ENCODE results near the gene SLC9A7. TPM values are rescaled to one million over a fixed set of nuclear protein-coding genes. Genes with fewer than 3 reads are reported as not detected.

Gene SLC9A7
- total RNA-seq, 1 experiment from 2014 or later = 74.3 TPM

GRCh38 chrX:46690818-46691217, 68.1 kb downstream of the SLC9A7 start:
- DNase-seq = no peak
- no peak overlapping the region for H2AFZ ChIP-seq (ENCODE audit: low read length)
- H3K4me3 ChIP-seq (ENCODE audit: low read length) = no peak overlapping the region
- ATAC-seq = no peak
- POLR2A ChIA-PET (ENCODE audit: unreplicated experiment) = no interaction called here
- 0 out of 2 replicates have a peak, but pooled peaks cover 8% of the 10 kb centered on the region for H4K20me1 ChIP-seq (ENCODE audit: low read length)
- CTCF ChIA-PET = no interaction called here
- H3K9ac ChIP-seq (ENCODE audit: low read length) = no peak overlapping the region
- H3K36me3 ChIP-seq (ENCODE audit: low read depth, low read length) = 0 out of 2 replicates have a peak, but pooled peaks cover 2% of the 10 kb centered on the region
- H3K9me2 ChIP-seq (replicated peaks; ENCODE audit: low read length) = no peaks in the 10 kb centered on the region
- no peaks in the 10 kb centered on the region for H3F3A ChIP-seq (ENCODE audit: low read length, unreplicated experiment)
- no peak for TF ChIP-seq CTCF (conservative IDR thresholded peaks at IDR 0.05; ENCODE audit: low read depth, low read length)
- BruUV-seq (replicated peaks) = no TSS peak
- H3K79me2 ChIP-seq (ENCODE audit: low read length) = peaks cover 67% of the 10 kb centered on the region
- intact Hi-C loops (cut with micrococcal nuclease) = no loop called here
- peaks cover 10% of the 10 kb centered on the region; the same call in 1 of the 2 replicates for H3K4me1 ChIP-seq (ENCODE audit: insufficient read depth, low read length)
- H3K9me3 ChIP-seq (ENCODE audit: low read length) = no peaks in the 10 kb centered on the region
- no peaks in the 10 kb centered on the region for H3K27me3 ChIP-seq (ENCODE audit: low read length)
- no peak overlapping the region for H3K27ac ChIP-seq (ENCODE audit: low read length)
- H3K4me2 ChIP-seq (ENCODE audit: low read length) = no peak overlapping the region

GRCh38 chrX:46687619-46688018, 71.3 kb downstream of the SLC9A7 start:
- no peaks in the 10 kb centered on the region for H3K9me3 ChIP-seq (ENCODE audit: low read length)
- no peak for TF ChIP-seq EZH2phosphoT487 (IDR thresholded peaks at IDR 0.05; ENCODE audit: borderline replicate concordance, low read length)
- no peak for TF ChIP-seq CTCF (conservative IDR thresholded peaks at IDR 0.05; ENCODE audit: low read depth, low read length)
- TF ChIP-seq EZH2 (IDR thresholded peaks at IDR 0.05; ENCODE audit: low read length, unreplicated experiment) = no peak
- no peaks in the 10 kb centered on the region for H3F3A ChIP-seq (ENCODE audit: low read length, unreplicated experiment)
- H3K27ac ChIP-seq (ENCODE audit: low read length) = peak overlapping the region; percentile 3; the same call in 1 of the 2 replicates
- intact Hi-C loops (cut with micrococcal nuclease) = loop anchor here (5.0 to 10.0 kb wide), 3 partner anchors 67 to 130 kb away; partner anchors contain the start of genes CHST7 and SLC9A7
- ATAC-seq = no peak
- no TSS peak for BruUV-seq (replicated peaks)
- no peak overlapping the region for H3K4me3 ChIP-seq (ENCODE audit: low read length)
- H3K4me1 ChIP-seq (ENCODE audit: insufficient read depth, low read length) = peaks cover 10% of the 10 kb centered on the region; the same call in 1 of the 2 replicates
- H2AFZ ChIP-seq (ENCODE audit: low read length) = no peak overlapping the region
- POLR2A ChIA-PET (ENCODE audit: unreplicated experiment) = no interaction called here
- H3K27me3 ChIP-seq (ENCODE audit: low read length) = no peaks in the 10 kb centered on the region
- DNase-seq = peak; percentile 38
- peaks cover 60% of the 10 kb centered on the region for H3K79me2 ChIP-seq (ENCODE audit: low read length)
- H3K9me2 ChIP-seq (replicated peaks; ENCODE audit: low read length) = no peaks in the 10 kb centered on the region
- CTCF ChIA-PET = no interaction called here
- H3K36me3 ChIP-seq (ENCODE audit: low read depth, low read length) = 0 out of 2 replicates have a peak, but pooled peaks cover 2% of the 10 kb centered on the region
- H3K9ac ChIP-seq (ENCODE audit: low read length) = no peak overlapping the region
- 0 out of 2 replicates have a peak, but pooled peaks cover 4% of the 10 kb centered on the region for H4K20me1 ChIP-seq (ENCODE audit: low read length)
- H3K4me2 ChIP-seq (ENCODE audit: low read length) = peak overlapping the region; percentile 28; the same call in 1 of the 2 replicates

- Histone ChIP-seq H2AFZ (ENCODE audit: low read length) (no peak overlapping the region), H3K9me2 (replicated peaks; ENCODE audit: low read length) (no peaks in the 10 kb centered on the region), H3K79me2 (ENCODE audit: low read length) (peaks cover 58% of the 10 kb centered on the region), H3K9me3 (ENCODE audit: low read length) (no peaks in the 10 kb centered on the region), H3K36me3 (ENCODE audit: low read depth, low read length) (peaks cover 8% of the 10 kb centered on the region), H3F3A (ENCODE audit: low read length, unreplicated experiment) (no peaks in the 10 kb centered on the region), H3K4me2 (ENCODE audit: low read length) (no peak overlapping the region), H3K27ac (ENCODE audit: low read length) (no peak overlapping the region), H3K4me3 (ENCODE audit: low read length) (no peak overlapping the region), H3K27me3 (ENCODE audit: low read length) (no peaks in the 10 kb centered on the region), H4K20me1 (ENCODE audit: low read length) (0 out of 2 replicates have a peak, but pooled peaks cover 4% of the 10 kb centered on the region), H3K4me1 (ENCODE audit: insufficient read depth, low read length) (peaks cover 10% of the 10 kb centered on the region; the same call in 1 of the 2 replicates), H3K9ac (ENCODE audit: low read length) (no peak overlapping the region)
- DNase-seq = peak; percentile 53
- CTCF ChIA-PET = no interaction called here
- ATAC-seq = peak; percentile 65
- TF ChIP-seq CTCF (conservative IDR thresholded peaks at IDR 0.05; ENCODE audit: low read depth, low read length) (peak; percentile 83), EZH2 (IDR thresholded peaks at IDR 0.05; ENCODE audit: low read length, unreplicated experiment) (no peak), EZH2phosphoT487 (IDR thresholded peaks at IDR 0.05; ENCODE audit: borderline replicate concordance, low read length) (no peak)
- POLR2A ChIA-PET (ENCODE audit: unreplicated experiment) = no interaction called here
- intact Hi-C loops (cut with micrococcal nuclease) = loop anchor here (5.0 to 10.0 kb wide), 3 partner anchors 69 to 129 kb away; partner anchors contain the start of genes CHST7 and SLC9A7
- BruUV-seq (replicated peaks) = no TSS peak
These were observed 72.8 kb downstream of the SLC9A7 start for GRCh38 chrX:46686003-46686645.

Measured in PC-3 (cell line).